ENCODE data around the gene CPB2.

Gene CPB2

DNA sequence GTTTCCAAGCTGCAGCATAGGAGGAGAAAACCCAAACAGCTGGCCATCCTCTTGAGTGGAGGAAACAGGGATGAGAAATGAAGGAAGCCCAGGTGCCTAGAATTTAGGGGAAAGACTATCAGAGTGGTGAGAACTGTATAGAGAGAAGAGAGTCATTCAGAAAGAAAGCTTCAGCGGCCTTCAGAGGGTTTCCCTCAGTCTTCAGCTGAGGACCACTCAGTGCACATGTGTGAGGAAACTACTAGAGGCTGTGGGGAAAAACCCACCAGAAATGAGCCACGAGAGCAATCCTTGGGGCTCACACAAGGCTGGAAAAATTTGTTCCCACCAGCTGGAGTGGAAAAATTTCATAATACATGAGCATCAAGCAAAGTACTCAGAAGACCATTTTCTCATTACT, 35.2 kb upstream of the CPB2 start:
- TF ChIP-seq ZBTB7A (IDR thresholded peaks at IDR 0.05; ENCODE audit: low read depth) (no peak), TEAD4 (IDR thresholded peaks at IDR 0.05) (no peak), EP300 (IDR thresholded peaks at IDR 0.05; ENCODE audit: borderline replicate concordance) (no peak)
- TF ChIP-seq, protein P1, sequence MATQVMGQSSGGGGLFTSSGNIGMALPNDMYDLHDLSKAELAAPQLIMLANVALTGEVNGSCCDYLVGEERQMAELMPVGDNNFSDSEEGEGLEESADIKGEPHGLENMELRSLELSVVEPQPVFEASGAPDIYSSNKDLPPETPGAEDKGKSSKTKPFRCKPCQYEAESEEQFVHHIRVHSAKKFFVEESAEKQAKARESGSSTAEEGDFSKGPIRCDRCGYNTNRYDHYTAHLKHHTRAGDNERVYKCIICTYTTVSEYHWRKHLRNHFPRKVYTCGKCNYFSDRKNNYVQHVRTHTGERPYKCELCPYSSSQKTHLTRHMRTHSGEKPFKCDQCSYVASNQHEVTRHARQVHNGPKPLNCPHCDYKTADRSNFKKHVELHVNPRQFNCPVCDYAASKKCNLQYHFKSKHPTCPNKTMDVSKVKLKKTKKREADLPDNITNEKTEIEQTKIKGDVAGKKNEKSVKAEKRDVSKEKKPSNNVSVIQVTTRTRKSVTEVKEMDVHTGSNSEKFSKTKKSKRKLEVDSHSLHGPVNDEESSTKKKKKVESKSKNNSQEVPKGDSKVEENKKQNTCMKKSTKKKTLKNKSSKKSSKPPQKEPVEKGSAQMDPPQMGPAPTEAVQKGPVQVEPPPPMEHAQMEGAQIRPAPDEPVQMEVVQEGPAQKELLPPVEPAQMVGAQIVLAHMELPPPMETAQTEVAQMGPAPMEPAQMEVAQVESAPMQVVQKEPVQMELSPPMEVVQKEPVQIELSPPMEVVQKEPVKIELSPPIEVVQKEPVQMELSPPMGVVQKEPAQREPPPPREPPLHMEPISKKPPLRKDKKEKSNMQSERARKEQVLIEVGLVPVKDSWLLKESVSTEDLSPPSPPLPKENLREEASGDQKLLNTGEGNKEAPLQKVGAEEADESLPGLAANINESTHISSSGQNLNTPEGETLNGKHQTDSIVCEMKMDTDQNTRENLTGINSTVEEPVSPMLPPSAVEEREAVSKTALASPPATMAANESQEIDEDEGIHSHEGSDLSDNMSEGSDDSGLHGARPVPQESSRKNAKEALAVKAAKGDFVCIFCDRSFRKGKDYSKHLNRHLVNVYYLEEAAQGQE (IDR thresholded peaks at IDR 0.05; ENCODE audit: low read depth): no peak

DNA sequence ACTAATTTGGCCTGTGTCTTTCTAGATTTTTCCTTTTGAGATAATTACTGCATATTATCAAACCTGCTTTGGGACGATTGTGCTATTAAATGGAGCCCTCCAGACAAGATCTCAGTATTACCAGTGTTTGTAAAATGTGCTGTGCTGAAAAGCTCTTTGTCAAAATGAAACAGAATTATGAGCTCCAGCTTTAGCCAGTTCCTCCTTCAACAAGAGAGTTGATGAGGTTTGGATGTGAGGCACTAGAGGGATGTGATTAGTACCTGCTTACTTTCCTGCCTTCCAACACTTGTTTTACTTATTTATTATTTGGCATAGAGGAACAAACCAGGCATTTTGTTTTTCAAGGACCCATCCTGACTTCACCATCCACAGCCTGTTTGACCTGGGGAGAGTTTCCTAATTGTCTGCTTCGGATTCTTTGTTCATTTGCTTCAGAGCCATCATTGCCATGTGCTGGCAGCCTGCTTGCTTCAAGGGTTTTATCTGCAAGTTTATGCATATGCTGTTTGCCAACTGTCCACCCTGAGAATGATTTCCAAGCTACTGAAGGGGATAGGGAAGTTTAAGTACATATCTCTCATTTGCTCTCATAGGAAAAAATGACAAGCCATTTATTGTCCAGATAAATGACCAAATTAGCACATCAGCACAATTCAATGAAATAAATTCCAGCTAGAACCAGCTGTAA, 32.9 kb upstream of the CPB2 start:
- no peak for TF ChIP-seq NFIC (IDR thresholded peaks at IDR 0.05)
- TF ChIP-seq, protein P2, sequence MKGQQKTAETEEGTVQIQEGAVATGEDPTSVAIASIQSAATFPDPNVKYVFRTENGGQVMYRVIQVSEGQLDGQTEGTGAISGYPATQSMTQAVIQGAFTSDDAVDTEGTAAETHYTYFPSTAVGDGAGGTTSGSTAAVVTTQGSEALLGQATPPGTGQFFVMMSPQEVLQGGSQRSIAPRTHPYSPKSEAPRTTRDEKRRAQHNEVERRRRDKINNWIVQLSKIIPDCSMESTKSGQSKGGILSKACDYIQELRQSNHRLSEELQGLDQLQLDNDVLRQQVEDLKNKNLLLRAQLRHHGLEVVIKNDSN (IDR thresholded peaks at IDR 0.05): no peak
- no peak for TF ChIP-seq TCF12 (IDR thresholded peaks at IDR 0.05; ENCODE audit: low read depth)
- no peak for TF ChIP-seq YY1 (IDR thresholded peaks at IDR 0.05; ENCODE audit: low read depth)
- TF ChIP-seq, protein P3, sequence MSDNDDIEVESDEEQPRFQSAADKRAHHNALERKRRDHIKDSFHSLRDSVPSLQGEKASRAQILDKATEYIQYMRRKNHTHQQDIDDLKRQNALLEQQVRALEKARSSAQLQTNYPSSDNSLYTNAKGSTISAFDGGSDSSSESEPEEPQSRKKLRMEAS (IDR thresholded peaks at IDR 0.05): no peak
- no peak for TF ChIP-seq EP300 (IDR thresholded peaks at IDR 0.05; ENCODE audit: borderline replicate concordance)
- TF ChIP-seq EGR1 (IDR thresholded peaks at IDR 0.05): no peak
- no peak for TF ChIP-seq CEBPB (IDR thresholded peaks at IDR 0.05)
- TF ChIP-seq, protein P1 (IDR thresholded peaks at IDR 0.05; ENCODE audit: low read depth): no peak
- no peak for TF ChIP-seq ZBTB7A (IDR thresholded peaks at IDR 0.05; ENCODE audit: low read depth)
- no peak for TF ChIP-seq RAD21 (IDR thresholded peaks at IDR 0.05; ENCODE audit: low read depth)
- TF ChIP-seq CREB1 (IDR thresholded peaks at IDR 0.05; ENCODE audit: low read depth): no peak
- TF ChIP-seq TEAD4 (IDR thresholded peaks at IDR 0.05): no peak
- no peak for TF ChIP-seq FOXM1 (IDR thresholded peaks at IDR 0.05; ENCODE audit: borderline replicate concordance, low read depth)
- no peak for TF ChIP-seq TAF1 (IDR thresholded peaks at IDR 0.05; ENCODE audit: low read depth)

DNA sequence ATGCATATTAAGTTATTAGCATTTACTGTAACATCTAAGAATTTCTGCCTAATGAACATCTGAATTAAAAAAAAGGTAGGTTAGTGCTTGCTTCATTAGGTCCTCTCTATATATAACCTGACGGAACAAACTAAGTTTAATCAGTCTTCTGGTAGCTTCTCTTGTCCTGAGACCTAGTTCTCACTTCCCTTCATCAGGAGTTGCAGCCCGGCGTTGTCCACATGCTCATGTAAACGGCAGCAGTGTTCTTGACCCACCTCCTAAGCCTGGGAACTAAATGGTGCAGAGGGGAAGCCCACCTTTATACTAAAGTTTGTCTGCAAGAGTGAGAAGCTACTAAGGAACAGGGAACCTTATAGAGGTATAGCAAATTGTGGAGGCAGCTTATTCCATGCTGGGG, 31.9 kb upstream of the CPB2 start:
- TF ChIP-seq NFIC (IDR thresholded peaks at IDR 0.05) (no peak), YY1 (IDR thresholded peaks at IDR 0.05; ENCODE audit: low read depth) (no peak), ZBTB7A (IDR thresholded peaks at IDR 0.05; ENCODE audit: low read depth) (no peak), EGR1 (IDR thresholded peaks at IDR 0.05) (no peak), EP300 (IDR thresholded peaks at IDR 0.05; ENCODE audit: borderline replicate concordance) (no peak), TCF12 (IDR thresholded peaks at IDR 0.05; ENCODE audit: low read depth) (no peak), CEBPB (IDR thresholded peaks at IDR 0.05) (no peak), RAD21 (IDR thresholded peaks at IDR 0.05; ENCODE audit: low read depth) (no peak), FOXM1 (IDR thresholded peaks at IDR 0.05; ENCODE audit: borderline replicate concordance, low read depth) (no peak), TAF1 (IDR thresholded peaks at IDR 0.05; ENCODE audit: low read depth) (no peak), CREB1 (IDR thresholded peaks at IDR 0.05; ENCODE audit: low read depth) (no peak), TEAD4 (IDR thresholded peaks at IDR 0.05) (no peak)
- TF ChIP-seq, protein P1 (IDR thresholded peaks at IDR 0.05; ENCODE audit: low read depth): no peak
- TF ChIP-seq, protein P2 (IDR thresholded peaks at IDR 0.05): no peak
- TF ChIP-seq, protein P3 (IDR thresholded peaks at IDR 0.05): no peak

DNA sequence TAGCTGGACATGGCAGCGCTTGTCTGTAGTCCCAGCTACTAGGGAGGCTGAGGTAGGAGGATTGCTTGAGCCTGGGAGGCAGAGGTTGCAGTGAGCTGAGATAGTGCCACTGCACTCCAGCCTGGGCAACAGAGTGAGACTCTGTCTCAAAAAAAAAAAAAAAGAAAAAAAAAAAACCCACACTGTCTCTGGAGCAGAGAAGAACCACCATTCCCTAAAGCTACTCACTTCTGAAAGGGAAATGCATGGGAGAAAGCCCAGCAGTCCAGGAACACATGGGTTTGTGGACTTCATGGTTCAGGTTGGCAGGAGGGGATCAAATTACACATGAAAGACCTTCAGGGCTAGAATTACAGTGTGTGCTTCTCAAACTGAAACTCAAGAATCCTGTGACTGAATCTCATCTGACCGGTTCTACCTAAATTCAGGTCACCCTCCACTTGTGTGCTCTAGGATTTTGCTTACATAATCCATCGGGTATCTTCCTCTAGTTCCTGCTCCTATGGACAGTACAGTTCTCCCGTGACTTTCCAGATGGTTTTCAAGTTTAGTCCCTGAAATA, 30.2 kb upstream of the CPB2 start:
- peak; percentile 84 for TF ChIP-seq EP300 (IDR thresholded peaks at IDR 0.05; ENCODE audit: borderline replicate concordance)
- peak; percentile 51; the same call in 1 of the 2 replicates for TF ChIP-seq YY1 (IDR thresholded peaks at IDR 0.05; ENCODE audit: low read depth)
- TF ChIP-seq EGR1 (IDR thresholded peaks at IDR 0.05): no peak
- TF ChIP-seq RAD21 (IDR thresholded peaks at IDR 0.05; ENCODE audit: low read depth): no peak
- peak; percentile 87; the same call in 1 of the 2 replicates for TF ChIP-seq TCF12 (IDR thresholded peaks at IDR 0.05; ENCODE audit: low read depth)
- peak; percentile 67; the same call in 1 of the 2 replicates for TF ChIP-seq FOXM1 (IDR thresholded peaks at IDR 0.05; ENCODE audit: borderline replicate concordance, low read depth)
- TF ChIP-seq NFIC (IDR thresholded peaks at IDR 0.05): peak; percentile 56
- TF ChIP-seq, protein P3 (IDR thresholded peaks at IDR 0.05): peak; percentile 81; the same call in 1 of the 2 replicates
- TF ChIP-seq, protein P1 (IDR thresholded peaks at IDR 0.05; ENCODE audit: low read depth): no peak
- peak; percentile 75 for TF ChIP-seq TEAD4 (IDR thresholded peaks at IDR 0.05)
- peak; percentile 71 for TF ChIP-seq CEBPB (IDR thresholded peaks at IDR 0.05)
- TF ChIP-seq CREB1 (IDR thresholded peaks at IDR 0.05; ENCODE audit: low read depth): no peak

Measured in Ishikawa (cell line).